Glutamatergic neuron (in vitro differentiated cells): ENCODE data around the gene TSGA10. TPM values are rescaled to one million over a fixed set of nuclear protein-coding genes. Genes with fewer than 3 reads are reported as not detected.
A peak's percentile ranks its signal among the peaks of the same experiment; 100 is the strongest.
"Not testable (repeated sequence)": the region's sequence is repeated elsewhere in the genome, so short reads cannot be mapped to it uniquely, and the experiment has no call there.

Experiments used
- DNase-seq: peaks from one replicate; pipeline ENCODE4 v3.0.0; 2022
- H3K27ac Mint-ChIP-seq: one replicate; pipeline ENCODE4 v1.8.0; 2020; ENCODE audit warnings: mild to moderate bottlenecking, mixed read lengths, inconsistent platforms; ENCODE audit not compliant: unreplicated experiment
- H3K27me3 Mint-ChIP-seq: one replicate; pipeline ENCODE4 v1.8.0; 2020; ENCODE audit warnings: mild to moderate bottlenecking, moderate library complexity, mixed read lengths, inconsistent platforms; ENCODE audit not compliant: unreplicated experiment
- H3K36me3 Mint-ChIP-seq: one replicate; pipeline ENCODE4 v1.8.0; 2020; ENCODE audit warnings: mild to moderate bottlenecking, mixed read lengths, inconsistent platforms; ENCODE audit not compliant: unreplicated experiment
- H3K4me1 Mint-ChIP-seq: one replicate; pipeline ENCODE4 v1.8.0; 2020; ENCODE audit warnings: mild to moderate bottlenecking, low read depth, mixed read lengths, inconsistent platforms; ENCODE audit not compliant: unreplicated experiment
- H3K4me3 Mint-ChIP-seq: one replicate; pipeline ENCODE4 v1.8.0; 2020; ENCODE audit warnings: mild to moderate bottlenecking, mixed read lengths, inconsistent platforms; ENCODE audit not compliant: unreplicated experiment
- H3K9me3 Mint-ChIP-seq: one replicate; pipeline ENCODE4 v1.8.0; 2020; ENCODE audit warnings: mild to moderate bottlenecking, moderate library complexity, mixed read lengths, inconsistent platforms; ENCODE audit not compliant: unreplicated experiment
- CTCF ChIP-seq: fragments of 200-600 bp; sonication (generic); IDR thresholded peaks from one replicate; pipeline ENCODE4 v1.5.0; 2021; ENCODE audit not compliant: partially characterized antibody, unreplicated experiment
- total RNA-seq: library from RNA; stranded (reverse); fragmentation: NEBNext Ultra II Directional; extraction: Animal tissue kit (Norgen Biotek cat#: 25700); gene quantifications from one replicate; pipeline ENCODE4 v1.2.1, GENCODE V29; 2021; ENCODE audit not compliant: unreplicated experiment

Gene TSGA10
- total RNA-seq, 1 donor from 2014 or later = 3.8 TPM

- no peaks in the 10 kb centered on the region for H3K27me3 Mint-ChIP-seq
- no peak overlapping the region for H3K27ac Mint-ChIP-seq
- DNase-seq = no peak
- TF ChIP-seq CTCF = no peak
- H3K4me3 Mint-ChIP-seq = no peak overlapping the region
- H3K9me3 Mint-ChIP-seq = no peaks in the 10 kb centered on the region
- H3K4me1 Mint-ChIP-seq = peaks cover 4% of the 10 kb centered on the region
- no peaks in the 10 kb centered on the region for H3K36me3 Mint-ChIP-seq
Measured at GRCh38 chr2:99067871-99068625, 86.7 kb downstream of the TSGA10 start.

GRCh38 chr2:99066075-99066958, 88.4 kb downstream of the TSGA10 start:
- DNase-seq = peak; percentile 25
- TF ChIP-seq CTCF = peak; percentile 61
- no peak overlapping the region for H3K4me3 Mint-ChIP-seq
- no peaks in the 10 kb centered on the region for H3K9me3 Mint-ChIP-seq
- no peak overlapping the region for H3K27ac Mint-ChIP-seq
- H3K36me3 Mint-ChIP-seq = no peaks in the 10 kb centered on the region
- H3K27me3 Mint-ChIP-seq = no peaks in the 10 kb centered on the region
- peaks cover 4% of the 10 kb centered on the region for H3K4me1 Mint-ChIP-seq

GRCh38 chr2:99049187-99049586, 105.6 kb downstream of the TSGA10 start:
- Mint-ChIP-seq H3K36me3 (peaks cover 24% of the 10 kb centered on the region), H3K9me3 (peaks cover 13% of the 10 kb centered on the region)
- not testable (repeated sequence) for H3K27ac Mint-ChIP-seq, H3K27me3 Mint-ChIP-seq, H3K4me1 Mint-ChIP-seq, H3K4me3 Mint-ChIP-seq, DNase-seq

GRCh38 chr2:99040736-99041300, 113.9 kb downstream of the TSGA10 start:
- not testable (repeated sequence) for DNase-seq, H3K4me1 Mint-ChIP-seq, H3K4me3 Mint-ChIP-seq, H3K27me3 Mint-ChIP-seq, H3K27ac Mint-ChIP-seq, H3K36me3 Mint-ChIP-seq, H3K9me3 Mint-ChIP-seq

- H3K4me1 Mint-ChIP-seq = no peaks in the 10 kb centered on the region
- no peak overlapping the region for H3K4me3 Mint-ChIP-seq
- no peak for TF ChIP-seq CTCF
- no peaks in the 10 kb centered on the region for H3K27me3 Mint-ChIP-seq
- H3K27ac Mint-ChIP-seq = no peak overlapping the region
- no peaks in the 10 kb centered on the region for H3K36me3 Mint-ChIP-seq
- no peaks in the 10 kb centered on the region for H3K9me3 Mint-ChIP-seq
- DNase-seq = no peak
Measured at GRCh38 chr2:99035920-99036319, 118.8 kb downstream of the TSGA10 start.

GRCh38 chr2:99032786-99033185, 122.0 kb downstream of the TSGA10 start:
- no peak overlapping the region for H3K27ac Mint-ChIP-seq
- DNase-seq = no peak

More at GRCh38 chr2:99032786-99033185, 122.0 kb downstream of the TSGA10 start:
- Mint-ChIP-seq H3K4me3 (no peak overlapping the region), H3K4me1 (no peaks in the 10 kb centered on the region), H3K9me3 (no peaks in the 10 kb centered on the region), H3K27me3 (no peaks in the 10 kb centered on the region), H3K36me3 (no peaks in the 10 kb centered on the region)
- no peak for TF ChIP-seq CTCF
